ENCODE measurements around the gene AQP12B. TPM values are rescaled to one million over a fixed set of nuclear protein-coding genes. Genes with fewer than 3 reads are reported as not detected.
A peak's percentile ranks its signal among the peaks of the same experiment; 100 is the strongest.

The AQP12B gene
- total and polyA plus RNA-seq, 10 of the 15 experiments (the other 5 are each of a cell fraction or from before 2014, with no cell fraction given) = not detected

DNA sequence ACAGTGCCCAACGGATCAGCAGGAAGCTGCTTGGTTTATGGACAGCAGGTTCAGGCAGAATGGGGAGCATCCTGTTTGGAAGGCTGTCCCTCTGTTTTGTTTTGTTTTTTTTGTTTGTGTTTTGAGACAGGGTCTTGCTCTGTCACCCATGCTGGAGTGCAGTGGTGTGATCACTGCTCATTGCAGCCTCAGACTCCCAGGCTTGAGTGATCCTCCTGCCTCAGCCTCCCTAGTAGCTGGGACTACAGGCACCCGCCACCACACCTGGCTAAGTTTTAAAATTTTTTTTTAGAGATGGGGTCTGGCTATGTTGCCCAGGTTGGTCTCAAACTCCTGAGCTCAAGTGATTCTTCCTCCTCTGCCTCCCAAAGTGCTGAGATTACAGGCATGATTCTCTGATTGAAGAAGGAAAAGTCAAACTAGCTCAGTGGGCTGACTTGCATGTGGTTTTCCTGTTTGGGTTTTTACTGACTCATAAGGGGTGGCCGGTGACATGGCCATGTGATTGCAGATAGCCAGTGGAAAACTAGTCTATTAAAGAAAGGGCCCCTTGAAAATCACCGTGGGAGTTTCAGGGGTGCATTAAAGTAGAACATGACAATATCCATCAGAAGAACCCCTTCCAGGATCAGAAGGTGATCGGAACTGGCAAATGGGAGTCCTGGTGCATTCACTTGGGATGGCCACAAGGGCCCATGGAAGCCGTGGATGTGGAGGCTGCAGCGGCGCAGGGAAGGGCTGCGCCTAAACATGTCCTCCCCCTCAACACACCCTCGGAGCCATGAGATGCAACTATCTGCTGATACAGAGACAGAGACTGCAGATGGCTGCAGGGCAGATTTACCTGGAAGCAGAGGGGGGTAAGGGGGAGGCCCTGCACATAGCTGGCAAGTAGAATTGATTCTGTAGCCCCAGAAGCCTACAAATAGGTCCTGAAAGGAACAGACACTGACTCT, 26.5 kb downstream of the AQP12B start (continued):
- TF ChIP-seq CBX5 (IDR thresholded peaks at IDR 0.05; ENCODE audit: low read depth) (no peak), KAT2A (conservative IDR thresholded peaks at IDR 0.05; ENCODE audit: control insufficient read depth, low read depth, low read length) (no peak)
- TF ChIP-seq, protein P1, sequence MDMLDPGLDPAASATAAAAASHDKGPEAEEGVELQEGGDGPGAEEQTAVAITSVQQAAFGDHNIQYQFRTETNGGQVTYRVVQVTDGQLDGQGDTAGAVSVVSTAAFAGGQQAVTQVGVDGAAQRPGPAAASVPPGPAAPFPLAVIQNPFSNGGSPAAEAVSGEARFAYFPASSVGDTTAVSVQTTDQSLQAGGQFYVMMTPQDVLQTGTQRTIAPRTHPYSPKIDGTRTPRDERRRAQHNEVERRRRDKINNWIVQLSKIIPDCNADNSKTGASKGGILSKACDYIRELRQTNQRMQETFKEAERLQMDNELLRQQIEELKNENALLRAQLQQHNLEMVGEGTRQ (IDR thresholded peaks at IDR 0.05; ENCODE audit: borderline replicate concordance, low read depth, low read length) = peak; percentile 4; the same call in 1 of the 2 replicates

DNA sequence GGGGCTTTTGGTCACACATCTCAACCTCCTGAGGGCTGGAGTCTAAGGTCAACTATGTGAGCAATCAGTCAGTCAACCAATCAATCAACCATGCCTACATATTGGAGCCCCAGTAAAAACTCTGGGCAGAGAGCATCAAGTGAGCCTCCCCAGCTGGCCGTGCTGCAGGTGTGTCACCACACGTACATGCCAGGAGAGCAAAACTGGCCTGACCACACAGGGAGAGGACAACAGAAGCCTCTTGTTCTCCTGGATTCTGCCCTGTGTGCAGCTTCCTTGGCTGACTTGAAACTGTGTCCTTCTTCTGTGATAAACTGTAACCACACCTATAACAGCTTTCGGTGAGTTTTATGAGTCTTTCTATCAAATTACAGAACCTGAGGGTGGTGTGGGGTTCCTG, 31.5 kb downstream of the AQP12B start:
- BruUV-seq (replicated peaks) = no TSS peak
- intact Hi-C loops (cut with micrococcal nuclease; ENCODE audit: unreplicated experiment) = no loop called here
- Histone ChIP-seq H3K79me2 (ENCODE audit: control insufficient read depth, insufficient read depth, low read length) (no peaks in the 10 kb centered on the region), H3K4me1 (ENCODE audit: control insufficient read depth, insufficient read depth, low read length) (peaks cover 6% of the 10 kb centered on the region), H3K4me3 (no peak overlapping the region), H3K9me3 (replicated peaks; ENCODE audit: control insufficient read depth, insufficient read depth, low read length) (peaks cover 12% of the 10 kb centered on the region), H3K36me3 (ENCODE audit: control insufficient read depth in 2 of 2, insufficient read depth in 2 of 2, low read length in 1 of 2) (no peaks in the 10 kb centered on the region), H3K27me3 (replicated peaks in 1 of 2; ENCODE audit: control insufficient read depth in 2 of 2, insufficient read depth in 2 of 2, low read length in 1 of 2) (peaks cover 0 to 7% of the 10 kb centered on the region in 2 experiments), H3K9ac (ENCODE audit: control insufficient read depth, insufficient read depth, low read length) (no peak overlapping the region), H3K27ac (ENCODE audit: control insufficient read depth, insufficient read depth) (no peak overlapping the region), H3K4me2 (ENCODE audit: control insufficient read depth, insufficient read depth) (no peak overlapping the region), H2AFZ (ENCODE audit: control insufficient read depth, low read depth, low read length) (no peak overlapping the region), H4K20me1 (ENCODE audit: control insufficient read depth, insufficient read depth) (no peaks in the 10 kb centered on the region)
- 54% methylated on average over 3 of the region's 3 CpGs for WGBS (ENCODE audit: insufficient coverage, insufficient replicate concordance, low lambda C conversion rate, missing lambda C conversion rate)
- ChIA-PET SMC1A (ENCODE audit: uncharacterized antibody, unreplicated experiment) (no interaction called here), RAD21 (ENCODE audit: unreplicated experiment) (no interaction called here), CTCF (no interaction called here), POLR2A (no interaction called here)
- DNase-seq (ENCODE audit: low read depth, low spot score) (no peak), ATAC-seq (no peak), FAIRE-seq (no peak)
- in situ Hi-C loops (cut with MboI) = no loop called here
- no peak for TF ChIP-seq CHD4 (IDR thresholded peaks at IDR 0.05)
- no peak for TF ChIP-seq ASH2L (IDR thresholded peaks at IDR 0.05; ENCODE audit: borderline replicate concordance, low read depth)
- no peak for TF ChIP-seq PML (IDR thresholded peaks at IDR 0.05; ENCODE audit: low read length)
- no peak for TF ChIP-seq NBN (IDR thresholded peaks at IDR 0.05)
- TF ChIP-seq RCOR1 (conservative IDR thresholded peaks at IDR 0.05; ENCODE audit: low read depth, low read length) = no peak
- TF ChIP-seq, protein P2, sequence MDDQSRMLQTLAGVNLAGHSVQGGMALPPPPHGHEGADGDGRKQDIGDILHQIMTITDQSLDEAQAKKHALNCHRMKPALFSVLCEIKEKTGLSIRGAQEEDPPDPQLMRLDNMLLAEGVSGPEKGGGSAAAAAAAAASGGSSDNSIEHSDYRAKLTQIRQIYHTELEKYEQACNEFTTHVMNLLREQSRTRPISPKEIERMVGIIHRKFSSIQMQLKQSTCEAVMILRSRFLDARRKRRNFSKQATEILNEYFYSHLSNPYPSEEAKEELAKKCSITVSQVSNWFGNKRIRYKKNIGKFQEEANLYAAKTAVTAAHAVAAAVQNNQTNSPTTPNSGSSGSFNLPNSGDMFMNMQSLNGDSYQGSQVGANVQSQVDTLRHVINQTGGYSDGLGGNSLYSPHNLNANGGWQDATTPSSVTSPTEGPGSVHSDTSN (IDR thresholded peaks at IDR 0.05; ENCODE audit: insufficient replicate concordance, low read depth, low read length) = no peak
- no peak for TF ChIP-seq ZNF207 (IDR thresholded peaks at IDR 0.05; ENCODE audit: borderline replicate concordance)
- no peak for TF ChIP-seq NR2C2 (IDR thresholded peaks at IDR 0.05; ENCODE audit: borderline replicate concordance, control insufficient read depth, insufficient read length, low read depth)
- TF ChIP-seq, protein P3, sequence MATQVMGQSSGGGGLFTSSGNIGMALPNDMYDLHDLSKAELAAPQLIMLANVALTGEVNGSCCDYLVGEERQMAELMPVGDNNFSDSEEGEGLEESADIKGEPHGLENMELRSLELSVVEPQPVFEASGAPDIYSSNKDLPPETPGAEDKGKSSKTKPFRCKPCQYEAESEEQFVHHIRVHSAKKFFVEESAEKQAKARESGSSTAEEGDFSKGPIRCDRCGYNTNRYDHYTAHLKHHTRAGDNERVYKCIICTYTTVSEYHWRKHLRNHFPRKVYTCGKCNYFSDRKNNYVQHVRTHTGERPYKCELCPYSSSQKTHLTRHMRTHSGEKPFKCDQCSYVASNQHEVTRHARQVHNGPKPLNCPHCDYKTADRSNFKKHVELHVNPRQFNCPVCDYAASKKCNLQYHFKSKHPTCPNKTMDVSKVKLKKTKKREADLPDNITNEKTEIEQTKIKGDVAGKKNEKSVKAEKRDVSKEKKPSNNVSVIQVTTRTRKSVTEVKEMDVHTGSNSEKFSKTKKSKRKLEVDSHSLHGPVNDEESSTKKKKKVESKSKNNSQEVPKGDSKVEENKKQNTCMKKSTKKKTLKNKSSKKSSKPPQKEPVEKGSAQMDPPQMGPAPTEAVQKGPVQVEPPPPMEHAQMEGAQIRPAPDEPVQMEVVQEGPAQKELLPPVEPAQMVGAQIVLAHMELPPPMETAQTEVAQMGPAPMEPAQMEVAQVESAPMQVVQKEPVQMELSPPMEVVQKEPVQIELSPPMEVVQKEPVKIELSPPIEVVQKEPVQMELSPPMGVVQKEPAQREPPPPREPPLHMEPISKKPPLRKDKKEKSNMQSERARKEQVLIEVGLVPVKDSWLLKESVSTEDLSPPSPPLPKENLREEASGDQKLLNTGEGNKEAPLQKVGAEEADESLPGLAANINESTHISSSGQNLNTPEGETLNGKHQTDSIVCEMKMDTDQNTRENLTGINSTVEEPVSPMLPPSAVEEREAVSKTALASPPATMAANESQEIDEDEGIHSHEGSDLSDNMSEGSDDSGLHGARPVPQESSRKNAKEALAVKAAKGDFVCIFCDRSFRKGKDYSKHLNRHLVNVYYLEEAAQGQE (IDR thresholded peaks at IDR 0.05; ENCODE audit: low read depth, low read length) = no peak
- TF ChIP-seq MYC (IDR thresholded peaks at IDR 0.05; ENCODE audit: insufficient read depth, insufficient read length, insufficient replicate concordance, low read length, severe bottlenecking) = no peak
- TF ChIP-seq CEBPB (IDR thresholded peaks at IDR 0.05; ENCODE audit: borderline replicate concordance in 1 of 2, low read depth in 2 of 2, low read length in 2 of 2) = no peak
